ENCODE data around the gene CAMSAP3.

Gene CAMSAP3

DNA sequence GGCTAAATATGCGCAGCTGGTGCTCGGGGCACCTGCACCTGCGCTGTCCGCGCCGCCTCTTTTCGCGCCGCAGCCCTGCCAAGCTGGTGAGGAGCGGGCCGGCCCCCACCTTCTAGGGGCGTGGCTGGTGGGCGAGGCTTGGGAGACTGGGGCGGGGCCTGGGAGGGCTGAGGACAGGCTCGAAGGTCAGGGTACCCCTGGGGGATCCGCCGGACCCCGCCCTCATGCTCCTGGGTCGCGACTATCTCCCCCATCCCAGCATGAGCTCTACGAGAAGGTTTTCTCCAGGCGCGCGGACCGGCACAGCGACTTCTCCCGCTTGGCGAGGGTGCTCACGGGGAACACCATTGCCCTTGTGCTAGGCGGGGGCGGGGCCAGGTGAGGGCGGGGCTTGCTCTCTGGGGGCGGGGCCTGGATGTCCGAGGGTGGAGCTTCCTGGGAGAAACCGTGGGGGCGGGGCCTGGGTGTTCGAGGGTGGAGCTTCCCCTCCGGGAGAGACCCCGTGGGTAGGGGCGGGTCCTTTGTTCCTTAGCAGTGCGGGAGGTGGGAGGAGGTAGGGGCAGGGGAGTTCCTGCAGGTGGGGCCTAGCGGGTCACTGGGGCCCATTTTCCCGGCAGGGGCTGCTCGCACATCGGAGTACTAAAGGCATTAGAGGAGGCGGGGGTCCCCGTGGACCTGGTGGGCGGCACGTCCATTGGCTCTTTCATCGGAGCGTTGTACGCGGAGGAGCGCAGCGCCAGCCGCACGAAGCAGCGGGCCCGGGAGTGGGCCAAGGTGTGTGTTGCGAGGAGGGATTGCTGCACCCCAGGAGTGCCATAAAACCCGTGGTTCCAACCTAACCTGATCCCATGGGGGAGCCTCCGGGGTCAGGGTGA, 40.4 kb upstream of the CAMSAP3 start:
- TF ChIP-seq, protein P1, sequence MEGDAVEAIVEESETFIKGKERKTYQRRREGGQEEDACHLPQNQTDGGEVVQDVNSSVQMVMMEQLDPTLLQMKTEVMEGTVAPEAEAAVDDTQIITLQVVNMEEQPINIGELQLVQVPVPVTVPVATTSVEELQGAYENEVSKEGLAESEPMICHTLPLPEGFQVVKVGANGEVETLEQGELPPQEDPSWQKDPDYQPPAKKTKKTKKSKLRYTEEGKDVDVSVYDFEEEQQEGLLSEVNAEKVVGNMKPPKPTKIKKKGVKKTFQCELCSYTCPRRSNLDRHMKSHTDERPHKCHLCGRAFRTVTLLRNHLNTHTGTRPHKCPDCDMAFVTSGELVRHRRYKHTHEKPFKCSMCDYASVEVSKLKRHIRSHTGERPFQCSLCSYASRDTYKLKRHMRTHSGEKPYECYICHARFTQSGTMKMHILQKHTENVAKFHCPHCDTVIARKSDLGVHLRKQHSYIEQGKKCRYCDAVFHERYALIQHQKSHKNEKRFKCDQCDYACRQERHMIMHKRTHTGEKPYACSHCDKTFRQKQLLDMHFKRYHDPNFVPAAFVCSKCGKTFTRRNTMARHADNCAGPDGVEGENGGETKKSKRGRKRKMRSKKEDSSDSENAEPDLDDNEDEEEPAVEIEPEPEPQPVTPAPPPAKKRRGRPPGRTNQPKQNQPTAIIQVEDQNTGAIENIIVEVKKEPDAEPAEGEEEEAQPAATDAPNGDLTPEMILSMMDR (IDR thresholded peaks at IDR 0.05), result no peak
- intact Hi-C loops (cut with DNase I; ENCODE audit: low total_unique reads), result no loop called here
- no peak for DNase-seq
- H3K4me3 ChIP-seq, result no peak overlapping the region
- H3K36me3 ChIP-seq, result peaks cover 66 to 96% (median 75%) of the 10 kb centered on the region in 3 donors
- no peak overlapping the region for H3K27ac ChIP-seq
- peaks cover 0 to 10% (median 2%) of the 10 kb centered on the region in 4 donors for H3K4me1 ChIP-seq
- no peaks in the 10 kb centered on the region for H3K27me3 ChIP-seq
- H3K9me3 ChIP-seq, result no peaks in the 10 kb centered on the region

DNA sequence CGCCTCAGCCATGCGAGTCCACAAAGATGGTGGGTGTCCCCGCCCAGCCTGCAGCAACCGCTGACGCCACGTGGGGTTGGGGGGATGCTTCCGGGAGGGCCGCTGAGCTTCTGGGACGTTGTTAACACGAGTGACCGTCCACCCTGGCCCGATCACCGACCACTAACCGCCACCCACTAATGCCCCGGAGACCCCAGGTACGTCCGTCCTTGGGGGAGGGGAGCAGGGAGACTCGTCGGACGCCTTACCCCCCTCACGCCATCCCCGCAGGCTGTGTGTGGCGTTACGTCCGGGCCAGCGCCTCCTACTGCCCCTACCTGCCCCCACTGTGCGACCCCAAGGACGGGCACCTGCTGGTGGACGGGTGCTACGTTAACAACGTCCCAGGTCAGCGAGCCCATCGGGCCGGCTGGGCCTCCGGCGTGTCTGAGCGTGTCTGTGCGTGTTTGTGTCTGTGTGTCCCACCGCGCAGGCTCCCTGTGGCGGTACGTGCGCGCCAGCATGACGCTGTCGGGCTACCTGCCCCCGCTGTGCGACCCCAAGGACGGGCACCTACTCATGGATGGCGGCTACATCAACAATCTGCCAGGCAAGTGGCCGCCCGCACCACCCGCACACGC, 38.9 kb upstream of the CAMSAP3 start:
- Histone ChIP-seq H3K27me3 (no peaks in the 10 kb centered on the region), H3K9me3 (no peaks in the 10 kb centered on the region), H3K27ac (no peak overlapping the region), H3K4me1 (peaks cover 0 to under 1% (median 0%) of the 10 kb centered on the region in 4 donors), H3K4me3 (no peak overlapping the region), H3K36me3 (peaks cover 76 to 96% (median 83%) of the 10 kb centered on the region in 3 donors)
- intact Hi-C loops (cut with DNase I; ENCODE audit: low total_unique reads), result no loop called here
- TF ChIP-seq, protein P1 (IDR thresholded peaks at IDR 0.05), result no peak
- DNase-seq, result no peak

DNA sequence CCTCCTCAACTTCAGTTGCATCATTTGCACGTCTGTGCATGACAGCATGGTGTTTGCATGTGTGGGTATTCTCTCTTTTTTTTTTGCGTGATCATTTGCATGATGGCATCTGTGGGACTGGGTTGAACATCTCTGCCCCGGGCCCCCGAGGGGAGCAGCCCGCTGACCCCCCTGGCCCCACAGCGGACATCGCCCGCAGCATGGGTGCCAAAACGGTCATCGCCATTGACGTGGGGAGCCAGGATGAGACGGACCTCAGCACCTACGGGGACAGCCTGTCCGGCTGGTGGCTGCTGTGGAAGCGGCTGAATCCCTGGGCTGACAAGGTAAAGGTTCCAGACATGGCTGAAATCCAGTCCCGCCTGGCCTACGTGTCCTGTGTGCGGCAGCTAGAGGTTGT, 37.0 kb upstream of the CAMSAP3 start:
- no peaks in the 10 kb centered on the region for H3K9me3 ChIP-seq
- H3K4me1 ChIP-seq, result no peaks in the 10 kb centered on the region
- H3K27ac ChIP-seq, result no peak overlapping the region
- intact Hi-C loops (cut with DNase I; ENCODE audit: low total_unique reads), result no loop called here
- H3K36me3 ChIP-seq, result peaks cover 76 to 92% (median 82%) of the 10 kb centered on the region in 3 donors
- TF ChIP-seq, protein P1 (IDR thresholded peaks at IDR 0.05), result no peak
- no peak overlapping the region for H3K4me3 ChIP-seq
- DNase-seq, result no peak
- H3K27me3 ChIP-seq, result no peaks in the 10 kb centered on the region

DNA sequence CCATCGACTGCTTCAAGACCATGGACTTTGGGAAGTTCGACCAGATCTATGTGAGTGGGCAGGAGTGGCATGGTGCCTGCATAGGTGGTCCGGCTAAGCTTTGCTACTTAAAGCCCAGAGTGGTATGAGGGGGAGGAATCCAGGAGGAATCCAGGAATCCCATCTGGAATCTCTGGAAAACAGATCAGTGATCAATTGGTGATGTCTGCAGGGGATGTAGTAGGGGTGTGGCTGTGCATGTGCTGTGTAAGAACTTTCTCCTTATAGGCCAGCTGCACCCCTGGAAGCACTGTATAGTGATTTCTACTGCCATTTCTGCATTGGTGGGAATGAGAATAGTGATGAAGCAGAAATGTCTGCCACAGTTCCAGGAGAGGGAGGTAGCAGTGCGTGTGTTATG, 36.6 kb upstream of the CAMSAP3 start:
- no peak for DNase-seq
- Histone ChIP-seq H3K9me3 (no peaks in the 10 kb centered on the region), H3K36me3 (peaks cover 72 to 87% (median 80%) of the 10 kb centered on the region in 3 donors), H3K4me1 (no peaks in the 10 kb centered on the region), H3K4me3 (no peak overlapping the region), H3K27ac (no peak overlapping the region), H3K27me3 (no peaks in the 10 kb centered on the region)
- intact Hi-C loops (cut with DNase I; ENCODE audit: low total_unique reads), result no loop called here
- TF ChIP-seq, protein P1 (IDR thresholded peaks at IDR 0.05), result no peak

DNA sequence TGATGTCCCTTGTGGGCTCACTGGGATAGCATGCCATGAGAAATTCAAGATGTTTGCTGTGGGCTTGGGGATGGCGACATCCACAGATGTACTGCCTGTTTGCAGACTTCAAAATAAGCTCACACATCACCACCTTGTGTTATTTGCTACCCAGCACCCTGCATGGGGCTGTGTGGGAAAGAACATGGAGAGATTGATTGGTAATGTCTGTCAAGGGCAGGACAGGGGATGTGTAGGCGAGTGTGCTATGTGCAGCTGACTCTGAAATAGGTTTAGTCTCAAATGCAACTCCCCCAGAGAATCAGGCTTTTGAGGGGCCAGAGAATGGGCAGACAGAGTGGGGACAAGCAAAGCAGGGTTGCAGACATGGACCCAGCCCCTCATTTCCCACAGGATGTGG, 35.4 kb upstream of the CAMSAP3 start:
- TF ChIP-seq, protein P1 (IDR thresholded peaks at IDR 0.05), result no peak
- no peaks in the 10 kb centered on the region for H3K27me3 ChIP-seq
- no peak for DNase-seq
- H3K4me1 ChIP-seq, result no peaks in the 10 kb centered on the region
- H3K36me3 ChIP-seq, result peaks cover 60 to 77% (median 76%) of the 10 kb centered on the region in 3 donors
- intact Hi-C loops (cut with DNase I; ENCODE audit: low total_unique reads), result loop anchor here (10.0 kb wide), 1 partner anchor 125 kb away; the partner anchor contains the start of gene TRAPPC5
- H3K9me3 ChIP-seq, result no peaks in the 10 kb centered on the region
- H3K4me3 ChIP-seq, result no peak overlapping the region
- H3K27ac ChIP-seq, result no peak overlapping the region
